HG03575 (cell line): Measurements from ENCODE around the gene AREG.

Experiments used
- ATAC-seq: cut with Tn5 transposase; IDR thresholded peaks from one replicate; pipeline ENCODE4 v1.9.1; 2021; ENCODE audit not compliant: unreplicated experiment, insufficient number of reproducible peaks, low FRiP score; ENCODE audit errors: extremely low read depth

The AREG gene

DNA sequence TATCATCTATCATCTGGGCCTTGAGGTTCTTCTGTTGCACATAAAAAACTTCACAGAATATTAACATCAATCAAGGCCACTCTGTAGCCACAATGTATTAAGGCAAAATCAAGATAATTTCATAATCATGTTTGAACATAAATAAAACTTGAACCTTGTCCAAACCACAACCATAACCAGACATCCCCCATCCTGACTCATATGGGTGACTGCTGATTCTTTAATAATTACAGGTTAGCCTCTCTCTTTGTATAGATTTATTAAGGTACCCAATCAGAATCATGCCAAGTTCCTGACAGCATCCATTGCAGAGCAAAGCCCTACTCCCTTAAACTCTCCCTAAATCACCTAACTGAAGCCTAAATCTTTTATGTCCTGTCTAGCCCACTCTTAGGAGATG, 16.7 kb upstream of the AREG start:
- ATAC-seq, result no peak

DNA sequence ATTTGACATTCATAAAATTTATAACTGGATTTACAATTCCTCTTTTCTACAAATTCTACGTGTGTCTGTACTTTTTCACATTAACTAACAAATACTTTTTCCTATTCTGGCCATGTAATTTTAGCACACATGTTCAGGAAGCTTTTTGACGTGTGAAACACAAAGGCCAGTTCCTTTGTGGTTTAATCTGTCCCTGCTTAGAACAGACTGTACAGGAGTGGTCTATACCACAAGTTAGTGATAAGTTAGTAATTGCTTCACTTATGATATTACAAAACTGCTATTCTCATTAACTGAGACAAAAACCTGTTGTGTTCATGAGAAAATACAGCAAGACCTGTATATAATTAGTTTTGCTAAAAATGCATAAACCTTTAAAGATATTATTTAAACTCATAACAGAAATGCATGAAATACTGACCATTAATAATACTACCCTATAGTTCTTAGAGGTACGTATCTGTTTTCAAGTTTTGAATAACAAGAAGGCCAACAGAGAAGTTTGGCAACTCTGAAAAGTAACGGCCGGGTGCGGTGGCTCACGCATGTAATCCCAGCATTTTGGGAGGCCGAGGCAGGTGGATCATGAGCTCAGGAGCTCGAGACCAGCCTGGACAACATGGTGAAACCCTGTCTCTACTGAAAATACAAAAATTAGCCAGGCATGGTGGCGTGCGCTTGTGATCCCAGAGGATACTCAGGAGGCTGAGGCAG, 13.7 kb upstream of the AREG start:
- ATAC-seq, result peak; percentile 68

DNA sequence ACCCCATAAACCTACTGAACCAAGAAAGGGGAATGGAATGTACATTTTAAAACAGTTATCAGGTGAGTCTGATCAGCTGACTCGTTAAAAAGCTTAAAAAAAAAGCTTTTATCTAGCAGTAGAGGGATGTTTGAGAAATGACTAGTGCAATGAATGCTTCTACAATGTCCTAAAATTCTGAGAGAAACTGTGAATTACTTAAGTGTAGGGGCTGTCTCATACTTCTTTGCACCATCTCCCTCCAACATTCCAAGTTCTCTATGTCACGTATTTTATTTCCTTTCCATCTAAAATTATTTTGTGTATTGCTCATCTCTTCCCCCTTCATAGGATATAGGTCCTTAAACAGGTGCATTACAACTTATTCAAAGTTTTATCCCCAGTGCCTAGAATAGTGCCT, 11.9 kb upstream of the AREG start:
- ATAC-seq, result no peak

DNA sequence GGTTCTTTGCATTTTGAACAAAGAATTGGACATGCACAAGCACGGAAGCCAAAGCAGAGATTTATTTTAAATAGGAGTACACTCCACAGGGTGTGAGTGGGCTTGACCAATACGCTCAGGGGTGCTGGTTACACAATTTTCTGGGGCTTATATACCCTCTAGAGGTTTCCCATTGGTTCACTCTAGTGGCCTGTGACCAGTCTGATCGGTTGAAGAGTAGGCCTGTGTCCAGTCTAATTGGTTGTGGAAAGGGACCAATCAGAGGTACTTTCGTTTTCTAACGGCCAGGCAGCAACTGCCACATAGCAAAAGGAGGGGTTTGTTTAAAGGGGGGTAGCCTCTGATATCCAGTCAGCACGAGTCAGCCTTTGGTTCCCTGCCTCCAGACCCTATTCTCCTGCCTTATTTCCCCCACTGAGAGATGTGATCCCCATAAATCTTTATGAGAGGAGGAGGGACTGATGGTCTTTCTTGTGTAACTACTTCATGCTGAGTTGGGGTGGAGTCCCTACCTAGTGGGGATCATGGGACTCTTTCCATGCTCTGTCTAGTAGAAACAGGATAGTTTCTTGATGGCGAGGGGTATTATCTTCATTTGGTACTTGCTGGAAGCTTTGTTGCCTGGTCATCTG, 11.3 kb upstream of the AREG start:
- ATAC-seq, result no peak

DNA sequence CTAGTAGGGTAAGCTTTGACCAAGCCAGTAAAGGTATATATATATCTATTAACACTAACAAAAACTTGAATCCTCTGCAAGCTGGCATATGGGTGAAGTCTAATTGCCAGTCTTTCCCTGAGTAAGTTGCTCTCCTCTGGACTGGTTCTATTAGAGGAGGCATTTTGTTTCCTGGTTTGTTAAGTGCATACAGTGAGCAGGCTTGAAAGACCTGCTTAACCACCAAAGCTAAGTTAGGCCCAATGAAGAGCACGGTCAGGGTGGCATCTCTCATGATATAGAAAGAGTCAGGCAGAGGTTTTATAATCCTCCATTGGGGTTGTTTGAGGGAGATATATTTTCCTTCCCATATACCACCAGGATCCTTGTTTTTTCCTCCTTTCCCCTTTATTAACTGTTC, 9.6 kb upstream of the AREG start:
- no peak for ATAC-seq

DNA sequence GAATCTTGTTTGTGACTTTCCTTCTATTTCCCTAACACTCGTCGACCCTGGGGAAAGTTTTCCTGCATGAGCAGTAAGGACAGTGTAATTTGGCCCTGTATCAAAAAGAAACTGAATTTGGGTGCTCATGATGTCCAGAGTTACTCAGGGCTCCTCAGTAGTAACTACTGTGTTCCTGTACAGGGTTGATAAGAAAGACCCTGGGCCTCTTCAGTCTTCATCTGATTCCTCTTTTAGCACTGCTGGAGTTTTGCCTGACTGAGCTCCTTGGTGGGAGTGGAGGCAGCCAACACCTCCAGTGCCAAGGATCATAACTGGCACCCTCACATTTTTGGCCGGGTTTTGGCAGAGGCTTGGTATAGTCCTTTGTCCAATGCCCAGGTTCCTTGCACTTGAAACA, 7.1 kb upstream of the AREG start:
- ATAC-seq, result no peak

DNA sequence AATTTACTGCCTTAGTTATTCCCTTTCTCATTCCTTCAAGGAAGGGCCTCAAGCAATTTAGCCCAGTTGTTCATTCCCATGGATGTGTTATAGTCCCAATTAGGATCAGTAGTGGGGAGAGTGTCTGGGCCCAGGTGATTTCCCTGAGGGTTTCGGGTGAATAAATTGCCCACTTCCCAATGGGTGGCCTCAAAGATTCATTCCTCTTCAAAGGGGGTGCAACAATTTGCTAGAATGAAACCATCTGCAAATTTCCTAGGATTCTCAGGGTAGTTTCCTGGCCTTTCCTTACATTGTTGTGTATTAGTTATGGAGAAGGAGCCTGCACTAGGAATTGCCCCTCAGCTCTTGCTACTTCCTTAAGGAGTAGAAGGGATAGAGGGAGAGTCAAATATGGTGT, 6.3 kb upstream of the AREG start:
- no peak for ATAC-seq

DNA sequence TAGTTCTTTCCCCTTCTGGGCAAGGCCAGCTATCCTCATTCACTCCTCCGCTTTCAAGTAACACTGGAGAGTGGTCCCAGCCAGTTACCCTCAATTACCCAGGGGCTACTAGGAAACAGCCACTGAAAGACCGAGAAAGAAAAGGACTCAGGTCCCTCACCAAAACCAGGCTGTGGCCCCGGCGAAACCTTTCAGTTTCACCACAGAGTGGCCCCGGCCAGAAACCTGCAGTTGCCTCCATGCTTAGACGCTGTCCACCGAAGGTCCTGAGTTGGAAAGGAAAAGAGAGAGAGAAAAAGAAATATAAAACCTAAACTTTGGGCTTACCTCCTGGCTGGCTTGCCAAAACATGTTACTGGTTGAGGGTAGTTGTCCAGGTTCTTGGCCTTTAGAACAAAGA, 5.0 kb upstream of the AREG start:
- ATAC-seq, result no peak

DNA sequence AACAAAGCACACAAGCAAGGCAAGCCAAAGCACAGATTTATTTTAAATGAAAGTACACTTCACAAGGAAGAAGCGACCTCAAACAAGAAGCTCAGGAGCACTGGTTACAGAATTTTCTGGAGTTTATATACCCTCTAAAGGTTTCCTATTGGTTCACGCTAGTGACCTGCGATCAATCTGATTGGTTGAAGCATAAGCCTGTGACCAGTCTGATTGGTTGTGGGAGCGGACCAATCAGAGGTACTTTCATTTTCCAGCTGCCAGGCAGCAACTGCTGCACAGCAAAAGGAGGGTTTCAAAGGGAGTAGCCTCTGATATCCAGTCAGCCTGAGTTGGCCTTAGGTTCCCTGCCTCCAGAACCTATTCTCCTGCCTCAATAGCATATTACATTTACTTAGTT, 4.6 kb upstream of the AREG start:
- ATAC-seq, result no peak

DNA sequence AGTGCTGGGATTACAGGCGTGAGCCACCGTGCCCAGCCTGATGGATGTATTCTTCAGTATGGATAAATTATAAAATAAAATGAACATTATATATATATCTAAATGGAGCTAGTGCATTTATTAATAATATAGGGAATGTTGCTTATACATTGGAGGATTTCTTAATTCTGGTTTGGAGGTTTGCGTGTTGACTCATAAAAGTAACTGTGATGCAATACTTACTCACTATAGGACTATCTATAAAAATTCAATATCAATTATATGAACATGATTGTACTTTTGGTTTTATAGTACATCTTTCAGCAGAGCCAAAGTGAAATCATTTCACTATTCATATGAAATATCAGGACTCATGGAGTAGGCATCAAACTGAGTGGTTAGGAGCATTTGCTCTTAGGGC, 3.2 kb upstream of the AREG start:
- no peak for ATAC-seq

DNA sequence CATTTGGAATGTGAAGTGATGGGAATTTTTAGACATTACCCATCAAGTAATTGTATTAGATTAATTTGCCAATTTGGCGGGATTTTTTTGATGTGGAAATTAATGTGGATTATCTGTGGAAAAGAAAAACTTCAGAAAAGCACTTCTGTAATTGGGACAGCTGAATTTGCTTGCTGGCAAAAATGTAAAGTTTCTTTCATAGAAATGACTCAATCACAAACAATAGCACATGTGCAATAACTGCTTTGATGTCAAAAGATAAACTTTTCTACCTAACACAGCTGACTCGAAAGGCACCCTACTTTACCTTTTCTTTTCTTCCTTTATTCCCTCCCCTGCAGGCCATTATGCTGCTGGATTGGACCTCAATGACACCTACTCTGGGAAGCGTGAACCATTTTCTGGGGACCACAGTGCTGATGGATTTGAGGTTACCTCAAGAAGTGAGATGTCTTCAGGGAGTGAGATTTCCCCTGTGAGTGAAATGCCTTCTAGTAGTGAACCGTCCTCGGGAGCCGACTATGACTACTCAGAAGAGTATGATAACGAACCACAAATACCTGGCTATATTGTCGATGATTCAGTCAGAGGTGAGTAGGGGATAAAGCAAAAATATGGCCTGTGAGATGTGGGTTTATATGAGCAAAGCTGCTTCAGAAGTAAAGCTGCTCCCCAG, 1.4 kb downstream of the AREG start:
- no peak for ATAC-seq

DNA sequence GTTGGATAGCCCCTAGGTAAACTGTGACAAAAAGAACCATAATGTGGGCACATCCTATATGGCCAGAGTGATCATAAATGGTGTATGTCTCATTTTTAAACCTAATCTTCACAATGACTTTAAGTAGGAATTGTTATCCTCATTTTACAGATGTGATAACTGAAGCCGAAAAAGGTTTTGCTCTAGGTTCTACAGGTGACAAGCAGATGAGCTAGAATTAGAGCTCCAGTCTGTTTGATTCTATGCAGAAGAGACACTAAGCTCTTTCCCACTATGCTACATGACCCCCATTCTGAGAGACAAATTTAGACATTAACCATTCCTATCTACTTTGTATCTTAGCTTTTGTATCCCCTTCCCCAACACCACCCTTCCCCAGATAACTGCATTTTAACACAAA, 2.0 kb downstream of the AREG start:
- no peak for ATAC-seq

DNA sequence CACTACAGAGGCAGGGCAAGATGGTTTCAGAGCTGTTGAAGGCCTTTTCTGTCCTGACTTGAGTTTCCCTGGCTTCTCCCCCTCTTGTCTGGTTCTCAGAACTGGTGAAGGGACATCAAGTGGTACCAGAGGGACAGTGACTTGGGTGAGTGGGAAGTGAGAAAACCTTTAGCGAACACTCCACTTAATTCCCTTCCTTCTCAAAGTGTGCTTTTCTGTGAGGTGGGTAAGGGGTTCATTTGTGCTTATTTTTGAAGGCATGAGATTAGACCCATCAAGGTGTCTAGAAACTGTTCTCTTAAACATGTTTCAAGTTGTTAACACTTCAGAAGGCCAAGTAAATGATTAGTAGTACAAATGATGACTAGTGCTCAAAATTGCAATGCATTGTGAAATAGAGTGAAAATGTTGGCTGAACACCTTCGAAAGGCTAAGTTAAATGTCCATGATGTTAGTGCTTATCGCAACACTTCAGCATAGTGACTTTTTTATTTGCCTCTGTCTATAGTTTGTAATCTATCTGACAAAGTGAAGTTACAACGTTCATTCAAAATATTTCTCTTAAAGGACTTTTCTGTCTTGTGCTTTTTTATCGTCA, 2.8 kb downstream of the AREG start:
- ATAC-seq, result no peak

DNA sequence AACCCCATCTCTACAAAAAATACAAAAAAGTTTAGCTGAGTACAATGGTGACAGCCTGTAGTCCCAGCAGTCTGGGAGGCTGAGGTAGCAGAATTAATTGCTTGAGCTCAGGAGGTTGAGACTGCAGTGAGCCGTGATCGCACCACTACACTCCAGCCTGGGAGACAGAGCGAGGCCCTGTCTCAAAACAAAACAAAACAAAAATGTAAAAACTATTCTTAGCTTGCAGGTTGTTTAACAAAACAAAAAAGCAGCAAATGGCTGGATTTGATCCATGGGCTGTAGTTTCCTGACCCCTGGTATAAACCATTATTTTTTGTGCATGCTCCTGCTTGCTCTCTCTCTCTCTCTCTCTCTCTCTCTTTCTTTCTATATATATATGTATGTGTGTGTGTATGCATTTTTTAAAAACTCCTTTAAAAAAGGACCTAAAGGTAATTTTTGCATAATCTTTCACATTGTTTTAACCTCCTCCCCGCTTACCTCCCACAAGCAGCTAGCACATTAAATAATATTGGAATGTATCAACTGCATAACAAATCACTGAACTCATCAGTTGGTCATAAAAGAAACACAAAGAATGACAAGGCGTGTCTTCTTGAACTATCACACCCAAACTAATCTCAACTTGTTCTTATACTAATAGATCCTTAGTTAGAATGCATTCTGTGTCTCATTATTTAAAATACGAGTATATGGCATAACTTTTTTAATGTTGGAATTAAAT, 4.8 kb downstream of the AREG start:
- ATAC-seq, result no peak

DNA sequence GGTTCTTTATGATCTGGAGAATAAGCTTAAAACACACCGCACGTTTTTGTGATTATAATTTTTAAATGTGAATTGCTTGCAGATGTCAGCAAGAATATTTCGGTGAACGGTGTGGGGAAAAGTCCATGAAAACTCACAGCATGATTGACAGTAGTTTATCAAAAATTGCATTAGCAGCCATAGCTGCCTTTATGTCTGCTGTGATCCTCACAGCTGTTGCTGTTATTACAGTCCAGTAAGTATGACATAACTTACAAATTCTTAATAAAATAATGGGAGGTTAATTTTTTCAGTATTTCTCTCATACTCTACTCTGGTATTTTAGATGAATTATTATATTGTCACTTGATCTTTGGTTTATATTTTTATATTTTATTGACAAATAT, 5.4 kb downstream of the AREG start:
- ATAC-seq, result no peak

DNA sequence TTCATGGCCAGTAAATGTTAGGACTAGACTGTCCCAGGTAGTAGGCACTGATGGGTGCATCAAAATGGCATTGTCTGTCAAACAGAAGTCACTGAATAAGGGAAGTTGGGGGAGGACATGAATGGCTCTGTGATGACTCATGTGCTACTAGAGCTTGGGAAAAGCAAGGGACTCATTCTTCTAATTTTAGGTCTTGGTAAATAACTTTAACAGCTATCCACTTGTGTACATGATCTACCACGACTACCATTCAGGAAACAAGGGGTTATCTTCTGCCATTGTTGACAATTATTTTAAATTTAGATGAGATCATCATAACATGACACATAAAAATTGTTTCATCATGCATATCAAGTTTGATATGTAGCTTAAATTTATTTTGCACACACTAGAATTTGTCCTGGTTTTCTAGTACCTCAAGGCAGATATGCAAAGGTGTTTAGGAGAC, 6.3 kb downstream of the AREG start:
- ATAC-seq, result no peak

DNA sequence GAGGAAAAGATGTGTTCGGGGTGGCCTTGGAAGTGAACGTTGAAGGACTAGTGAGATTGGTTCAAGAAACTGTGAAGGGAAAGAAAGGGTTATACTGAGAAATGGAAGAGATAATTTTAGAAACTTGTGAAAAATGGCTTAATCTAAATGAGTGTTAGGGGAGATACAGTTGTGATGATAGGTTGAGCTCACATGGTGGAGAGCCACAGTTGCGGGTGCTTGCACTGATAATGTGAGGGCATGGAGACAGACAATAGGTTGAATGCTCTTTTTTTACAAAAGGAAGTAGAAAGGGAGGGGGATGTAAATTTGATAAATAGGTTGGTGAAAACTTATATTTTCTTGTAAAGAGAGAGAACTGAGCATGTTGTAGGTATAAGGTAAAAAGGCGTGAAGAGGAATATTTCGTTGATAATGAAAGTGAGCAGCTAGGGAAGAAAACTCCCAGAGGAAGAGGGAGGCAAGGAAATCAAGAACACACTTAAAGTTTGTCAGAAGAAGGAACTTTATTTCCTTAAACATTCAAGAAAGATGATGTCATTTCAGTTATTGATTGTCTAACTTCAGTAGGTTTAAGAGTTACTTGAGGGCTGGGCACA, 8.2 kb downstream of the AREG start:
- no peak for ATAC-seq

DNA sequence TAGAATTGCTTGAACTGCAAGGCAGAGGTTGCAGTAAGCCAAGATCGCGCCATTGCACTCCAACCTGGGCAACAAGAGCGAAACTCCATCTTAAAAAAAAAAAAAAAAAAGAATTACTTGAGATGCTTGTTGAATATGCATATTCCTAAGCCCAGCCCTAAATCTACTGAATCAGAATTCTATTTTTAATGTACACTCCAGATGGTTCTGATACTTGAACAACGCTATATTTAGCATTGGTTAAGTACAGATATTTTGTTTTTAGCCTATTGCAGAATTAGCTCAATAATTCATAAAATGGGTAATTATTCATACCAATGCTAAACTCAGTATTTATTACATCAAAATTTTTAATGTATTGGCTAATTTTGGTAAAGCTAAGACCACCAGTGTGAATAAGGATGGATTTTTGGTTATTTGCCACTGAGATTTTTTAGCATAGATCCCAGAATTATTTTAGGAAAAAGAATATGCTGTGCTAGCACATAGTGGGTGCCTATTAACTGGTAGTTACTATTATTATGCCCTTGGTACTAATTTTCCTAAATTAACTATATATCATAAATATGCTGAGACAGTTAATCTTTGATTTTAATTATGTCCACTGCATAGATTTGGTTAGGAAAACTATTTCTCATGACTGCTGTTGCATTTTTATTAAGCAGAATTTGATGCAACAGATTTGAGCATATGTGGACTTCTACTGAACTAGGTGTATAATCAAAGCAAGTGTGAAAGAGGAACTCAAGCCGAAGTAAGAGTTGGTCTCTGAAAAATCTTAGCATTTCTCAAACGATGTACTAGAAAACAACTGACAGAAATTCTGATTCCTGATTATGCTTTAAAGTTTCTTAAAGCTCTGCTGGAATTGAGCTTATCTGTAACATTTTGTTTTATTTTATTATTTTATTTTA, 9.2 kb downstream of the AREG start:
- no peak for ATAC-seq
